Renal cortex interstitium (tissue), 11 donors: ENCODE data around the gene STMN3. TPM values are rescaled to one million over a fixed set of nuclear protein-coding genes. Genes with fewer than 3 reads are reported as not detected.
A peak's percentile ranks its signal among the peaks of the same experiment; 100 is the strongest.
"Not testable (repeated sequence)": the region's sequence is repeated elsewhere in the genome, so short reads cannot be mapped to it uniquely, and the experiment has no call there.

Source experiments
- DNase-seq, 11 donors: peaks; one replicate each; pipeline ENCODE4 v3.0.0-alpha.2; 2013; ENCODE audit warnings: low read depth in 9 of 11, low spot score in 4 of 11; ENCODE audit errors: extremely low read depth in 1 of 11
- polyA plus RNA-seq, 3 donors: library from polyadenylated mRNA; unstranded; fragments of 120-200 nt; gene quantifications; one replicate each; pipeline ENCODE4 v1.2.1, GENCODE V29; 2013; ENCODE audit not compliant: insufficient read length in 3 of 3

STMN3 gene
- polyA plus RNA-seq, 3 donors: 20.7 to 36.7 (median 32.5) TPM

DNA sequence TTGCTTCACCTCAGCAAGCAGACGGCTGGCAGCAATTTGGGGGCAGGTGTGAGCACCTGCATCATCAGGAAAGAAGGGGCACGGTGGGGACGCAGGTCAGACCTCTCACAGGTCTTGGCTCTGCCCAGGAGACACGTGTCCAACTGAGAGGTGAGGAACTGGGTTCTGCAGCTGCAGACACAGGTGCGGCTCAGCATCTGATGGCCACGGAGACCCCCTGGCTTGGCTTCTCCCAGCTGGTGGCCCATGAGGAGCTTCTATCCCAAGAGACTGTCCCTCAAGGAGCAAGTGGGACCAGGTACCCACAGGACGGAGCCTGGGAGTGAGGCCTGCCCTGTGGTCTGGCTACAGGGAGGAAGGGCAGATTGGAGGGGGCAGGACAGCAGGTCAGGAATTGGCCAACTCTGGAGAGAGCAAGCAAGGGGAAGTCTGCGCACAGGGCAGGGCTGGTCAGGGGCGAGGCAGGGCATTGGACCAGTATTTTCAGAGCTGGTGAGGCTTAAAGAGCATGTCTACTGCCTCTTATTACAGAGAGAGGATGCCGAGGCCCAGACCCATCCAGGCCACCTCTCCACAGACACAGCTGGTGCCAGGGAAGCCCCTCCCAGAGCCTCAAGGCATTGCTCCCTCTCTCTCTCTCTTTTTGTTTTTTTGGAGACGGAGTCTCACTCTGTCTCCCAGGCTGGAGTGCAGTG is 4.2 kb downstream of the STMN3 start:
- DNase-seq: no peak

- no peak for DNase-seq
Measured at GRCh38 chr20:63648190-63648589, 5.0 kb downstream of the STMN3 start.

- DNase-seq: no peak
Measured at GRCh38 chr20:63645218-63645617, 8.0 kb downstream of the STMN3 start.

- no peak for DNase-seq
Measured at GRCh38 chr20:63643946-63644345, 9.3 kb downstream of the STMN3 start.

DNA sequence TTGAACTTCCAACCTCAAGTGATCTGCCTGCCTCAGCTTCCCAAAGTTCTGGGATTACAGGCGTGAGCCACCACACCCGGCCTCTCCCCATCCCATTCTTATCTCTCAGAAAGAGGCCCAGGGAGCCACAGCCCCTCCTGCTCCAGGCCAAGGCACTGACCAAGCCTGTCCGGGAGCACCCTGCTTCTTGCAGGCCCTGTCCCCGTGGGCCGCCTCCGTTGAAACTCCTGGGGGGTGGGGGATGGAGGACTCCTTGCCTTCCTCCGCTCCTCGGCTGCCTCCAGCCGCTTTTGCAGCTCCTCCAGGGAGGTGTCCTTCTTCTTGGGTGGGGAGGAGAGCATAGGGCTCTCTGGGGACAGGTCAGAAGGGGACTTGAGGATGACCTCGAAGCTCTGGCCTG is 9.7 kb downstream of the STMN3 start:
- no peak for DNase-seq

DNA sequence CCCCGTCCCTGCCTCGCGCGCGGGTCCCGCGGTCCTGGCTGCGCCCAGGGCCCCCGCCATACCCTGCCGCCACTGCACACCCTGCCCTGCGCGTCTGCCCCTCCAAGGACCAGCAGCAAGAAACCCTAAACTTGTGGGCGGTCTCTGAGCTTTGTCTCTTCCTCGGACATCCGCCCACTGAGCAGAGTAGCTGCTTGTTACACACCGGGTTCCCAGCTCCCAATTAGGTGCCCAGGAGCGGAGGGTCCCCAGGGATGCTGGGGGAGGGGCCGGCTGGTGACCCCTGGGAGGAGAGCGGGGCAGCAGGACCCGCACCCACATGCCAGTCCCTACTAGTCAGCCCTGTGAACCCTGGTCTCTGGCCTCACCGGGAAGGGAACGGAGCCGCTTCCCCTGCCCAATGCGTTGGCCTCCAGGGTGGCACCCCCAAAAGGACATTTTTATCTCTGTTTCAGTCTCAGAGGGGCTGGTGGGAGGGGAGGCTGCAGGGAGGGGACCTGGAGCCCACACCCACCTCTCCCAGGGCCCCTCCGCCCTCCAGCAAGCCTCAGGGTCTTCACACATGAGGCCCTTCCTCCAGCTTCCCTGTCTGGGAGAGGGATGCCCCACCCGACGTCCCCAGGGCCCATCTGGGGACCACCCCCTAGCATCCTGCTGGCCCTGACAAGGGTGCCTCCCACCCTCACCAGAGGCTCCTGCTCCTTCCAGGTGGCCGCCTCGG is 10.5 kb downstream of the STMN3 start:
- DNase-seq: no peak

DNA sequence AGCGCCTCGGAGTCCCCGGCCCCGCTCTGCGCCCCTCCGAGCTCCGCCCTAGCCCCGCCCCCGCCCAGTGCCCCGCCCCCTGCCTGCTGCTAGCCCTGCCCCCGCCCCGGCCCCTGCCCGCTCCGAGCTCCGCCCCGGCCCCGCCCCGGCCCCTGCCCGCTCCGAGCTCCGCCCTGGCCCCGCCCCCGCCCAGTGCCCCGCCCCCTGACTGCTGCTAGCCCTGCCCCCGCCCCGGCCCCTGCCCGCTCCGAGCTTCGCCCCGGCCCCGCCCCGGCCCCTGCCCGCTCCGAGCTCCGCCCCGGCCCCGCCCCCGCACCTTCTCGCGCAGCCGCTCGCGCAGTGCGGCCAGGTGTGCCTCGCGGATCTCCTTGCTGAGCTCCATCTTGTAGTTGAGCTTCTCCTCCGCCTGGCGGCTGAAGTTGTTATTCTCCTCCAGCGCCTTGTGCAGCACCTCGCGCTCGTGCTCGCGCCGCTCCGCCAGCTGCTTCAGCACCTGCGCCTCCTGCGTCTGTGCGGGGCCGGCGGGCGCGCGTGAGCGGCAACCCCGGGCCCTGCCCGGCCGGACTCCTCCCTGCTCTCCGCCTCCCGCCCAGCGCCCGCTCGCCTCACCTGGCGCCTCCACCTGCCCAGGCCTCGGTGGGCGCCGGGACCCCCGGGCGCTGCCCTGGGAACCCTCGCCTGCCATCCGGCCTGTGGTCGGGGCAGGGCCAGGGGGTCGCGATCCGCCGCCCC is 11.3 kb downstream of the STMN3 start:
- DNase-seq: peak in 7 of 11 donors; percentile 70 to 86 (median 82)

DNA sequence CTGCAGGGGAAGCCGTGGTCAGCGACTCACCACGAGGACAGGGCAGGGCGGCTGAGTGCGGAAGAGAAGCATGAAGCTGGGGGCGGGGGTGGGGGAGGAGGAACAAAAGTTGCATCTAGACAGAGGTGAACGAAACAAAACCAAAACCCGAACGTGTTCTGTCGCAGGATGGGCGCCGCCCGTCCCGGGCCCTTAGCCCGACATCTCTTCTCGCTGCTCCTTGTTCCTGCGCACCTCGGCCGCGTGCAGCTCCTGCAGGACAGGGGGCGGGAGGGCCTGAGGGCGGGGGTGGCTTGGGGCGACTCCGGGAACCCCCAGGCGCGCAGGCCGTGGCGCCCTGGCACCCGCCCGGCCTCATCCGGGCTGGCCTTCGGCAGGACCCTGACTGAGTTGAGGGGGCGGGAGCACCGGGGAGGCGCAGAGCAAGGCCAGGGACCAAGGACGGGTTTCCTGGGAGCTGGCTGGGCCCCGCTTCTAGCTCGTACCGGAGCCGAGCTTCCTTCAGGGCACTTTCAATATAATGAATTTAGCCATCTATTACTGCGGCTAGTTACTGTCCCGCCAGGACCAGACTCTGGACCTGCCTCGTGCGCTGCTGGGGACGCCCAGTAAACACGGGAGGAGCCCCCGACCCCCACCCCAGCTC is 12.0 kb downstream of the STMN3 start:
- no peak for DNase-seq

DNA sequence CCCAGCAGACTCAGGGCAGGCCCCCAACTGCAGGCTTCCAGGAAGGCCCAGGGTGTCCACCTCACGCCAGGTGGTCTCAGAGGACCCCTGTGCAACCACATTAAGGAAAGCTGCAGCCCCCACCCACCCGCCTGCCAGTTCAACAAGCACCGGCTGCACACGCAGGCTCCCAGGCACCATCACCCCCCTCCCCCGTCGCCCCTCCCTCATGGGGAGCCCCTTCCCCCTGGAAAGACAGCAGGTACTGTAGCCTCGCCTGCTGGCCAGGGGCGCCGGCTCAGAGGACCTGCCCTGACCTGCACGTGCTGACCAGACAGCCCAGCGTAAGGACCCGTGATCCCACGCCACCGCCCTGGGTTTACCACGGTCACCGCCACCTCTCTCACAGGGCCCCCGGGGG is 12.5 kb downstream of the STMN3 start:
- DNase-seq: not testable (repeated sequence)

GRCh38 chr20:63640086-63640485 is 13.1 kb downstream of the STMN3 start:
- no peak for DNase-seq

DNA sequence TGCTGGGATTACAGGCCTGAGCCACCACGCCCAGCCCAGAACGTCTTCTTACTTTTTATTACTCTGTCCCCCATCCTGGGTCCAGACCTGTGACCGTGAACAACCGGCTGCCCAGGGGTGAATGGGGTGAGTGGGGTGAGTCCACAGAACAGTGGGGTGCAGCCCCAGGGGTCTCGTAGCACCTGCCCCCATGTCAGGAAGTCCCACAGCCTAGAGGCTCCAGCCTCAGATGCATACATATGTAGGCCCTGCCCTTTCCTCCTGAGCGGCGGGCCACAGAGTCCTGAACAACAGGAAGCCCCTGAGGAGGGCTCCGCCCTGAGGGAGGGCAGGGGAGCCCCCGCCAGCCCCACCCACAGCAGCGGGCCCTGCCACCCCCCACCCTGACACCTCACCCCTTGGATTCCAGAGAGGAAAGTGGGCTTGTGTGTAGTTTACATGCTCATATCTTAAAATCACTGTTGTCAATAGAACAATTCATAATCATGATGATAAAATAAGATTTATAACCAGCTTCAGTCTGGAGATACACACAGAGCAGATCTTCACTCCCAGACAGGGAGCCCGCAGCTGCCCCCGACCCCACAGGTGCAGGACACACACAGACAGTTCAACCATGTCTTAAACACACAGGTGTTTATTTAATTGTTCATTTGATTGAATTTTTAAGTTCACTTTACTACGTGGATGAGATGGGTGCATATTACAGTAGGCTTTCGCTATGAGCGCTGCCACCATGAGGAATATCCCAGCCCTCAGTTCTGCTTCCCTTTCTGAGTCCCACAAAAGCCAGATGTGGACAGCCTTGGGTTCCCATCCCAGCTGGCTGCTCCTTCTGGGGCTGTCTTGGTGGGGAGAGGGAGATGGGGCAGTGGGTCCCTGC is 13.9 kb downstream of the STMN3 start:
- DNase-seq: no peak

DNA sequence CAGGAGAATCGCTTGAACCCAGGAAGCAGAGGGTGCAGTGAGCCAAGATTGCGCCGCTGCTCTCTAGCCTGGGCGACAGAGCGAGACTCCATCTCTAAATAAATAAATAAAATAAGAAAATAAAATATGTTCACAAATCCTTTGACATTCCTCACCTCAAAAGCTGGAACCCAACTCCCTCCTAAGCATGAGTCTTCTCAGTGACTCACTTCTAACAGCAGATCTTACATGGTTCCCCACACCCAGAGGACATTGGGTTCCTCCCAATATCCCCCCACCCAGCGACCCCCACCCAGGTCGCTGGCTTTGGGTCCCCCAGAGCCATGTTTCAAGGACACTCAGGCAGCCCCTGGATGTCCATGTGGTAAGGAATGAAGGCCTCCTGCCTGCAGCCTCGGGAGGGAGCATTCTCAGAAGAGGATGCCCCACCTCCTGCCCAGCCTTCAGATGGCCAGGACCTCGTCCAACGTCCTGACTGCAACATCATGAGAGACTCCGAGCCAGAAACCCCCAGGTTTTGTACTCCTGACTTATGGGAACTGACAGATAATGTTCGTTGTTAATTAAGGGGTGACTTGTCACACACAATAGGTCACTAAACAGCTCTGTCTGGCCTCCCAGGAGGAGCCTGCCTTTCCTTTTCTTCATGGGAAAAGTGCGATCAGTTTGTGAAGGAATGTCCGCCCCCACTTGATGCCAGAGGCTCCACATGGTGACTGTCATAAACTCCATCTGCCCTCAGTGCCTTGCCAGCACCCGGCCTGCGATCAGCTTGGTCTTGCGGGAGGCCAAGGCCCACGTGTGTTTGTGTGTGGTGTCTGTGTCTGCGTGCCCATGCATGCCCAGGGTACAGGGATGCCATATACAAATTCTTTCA is 16.2 kb downstream of the STMN3 start:
- no peak for DNase-seq

DNA sequence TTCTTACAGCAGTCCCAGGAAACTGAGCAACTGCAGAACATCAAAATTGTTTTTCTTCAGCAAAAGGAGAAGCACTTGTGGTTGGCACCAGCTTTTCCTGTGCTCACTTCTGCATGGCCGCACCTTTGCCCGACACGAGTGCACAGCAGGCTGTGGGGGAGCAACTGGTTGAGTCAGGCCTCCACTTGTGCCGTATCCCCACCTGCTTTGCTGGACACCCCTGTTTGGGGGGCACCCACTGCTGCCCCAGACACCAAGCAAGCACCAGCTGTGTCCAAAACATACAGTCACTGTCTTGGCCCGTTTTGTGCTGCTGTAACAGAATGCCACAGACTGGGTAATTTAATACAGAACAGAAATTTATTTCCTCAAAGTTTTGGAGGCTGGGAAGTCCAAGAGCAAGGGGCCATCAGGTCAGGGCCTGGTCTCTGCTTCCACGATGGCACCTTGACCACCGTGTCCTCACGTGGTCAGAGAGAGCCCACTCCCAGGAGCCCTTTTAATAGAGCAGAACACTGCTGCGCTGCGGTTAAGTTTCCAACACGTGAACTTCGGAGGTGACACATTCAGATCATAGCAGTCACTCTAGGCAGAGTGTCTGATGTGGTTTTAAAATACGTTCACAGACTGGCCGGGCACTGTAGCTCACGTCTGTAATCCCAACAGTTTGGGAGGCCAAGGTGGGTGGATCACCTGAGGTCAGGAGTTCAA is 17.6 kb downstream of the STMN3 start:
- DNase-seq: no peak

- no peak for DNase-seq
Measured at GRCh38 chr20:63633732-63634131, 19.5 kb downstream of the STMN3 start.

DNA sequence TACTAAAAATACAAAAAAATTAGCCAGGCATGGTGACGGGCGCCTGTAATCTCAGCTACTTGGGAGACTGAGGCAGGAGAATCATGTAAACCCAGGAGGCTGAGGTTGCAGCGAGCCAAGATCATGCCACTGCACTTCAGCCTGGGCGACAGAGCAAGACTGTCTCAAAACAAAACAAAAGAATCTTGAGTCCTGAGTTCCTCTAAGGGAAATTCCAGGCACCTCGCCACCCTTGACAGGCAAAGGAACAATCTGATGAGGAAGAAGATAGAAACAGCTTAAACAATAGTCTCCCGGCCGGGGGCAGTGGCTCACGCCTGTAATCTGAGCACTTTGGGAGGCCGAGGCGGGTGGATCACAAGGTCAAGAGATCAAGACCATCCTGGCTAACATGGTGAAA is 21.8 kb downstream of the STMN3 start:
- DNase-seq: not testable (repeated sequence)

DNA sequence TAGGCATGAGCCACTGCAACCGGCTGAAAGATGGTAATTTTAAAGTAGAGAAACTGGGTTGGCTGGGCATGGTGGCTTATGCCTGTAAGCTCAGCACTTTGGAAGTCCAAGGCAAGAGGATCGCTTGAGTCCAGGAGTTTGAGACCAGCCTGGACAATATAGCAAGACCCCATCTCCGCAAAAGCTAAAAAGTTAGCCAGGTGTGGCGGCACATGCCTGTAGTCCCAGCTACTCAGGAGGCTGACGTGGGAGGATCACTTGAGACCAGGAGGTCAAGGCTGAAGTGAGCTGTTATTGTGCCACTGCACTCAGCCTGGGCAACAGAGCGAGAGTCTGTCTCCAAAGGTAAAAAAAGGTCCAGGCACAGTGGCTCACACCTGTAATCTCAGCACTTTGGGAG is 22.3 kb downstream of the STMN3 start:
- not testable (repeated sequence) for DNase-seq
